ENCODE results near the gene CDC42BPA.
A peak's percentile ranks its signal among the peaks of the same experiment; 100 is the strongest.
"Not testable (repeated sequence)": the region's sequence is repeated elsewhere in the genome, so short reads cannot be mapped to it uniquely, and the experiment has no call there.

The CDC42BPA gene

GRCh38 chr1:227362039-227362438 is 43.7 kb upstream of the CDC42BPA start:
- peak; percentile 37 to 50 for DNase-seq (ENCODE audit: low read depth in 2 of 2)
- no peak overlapping the region for H3K4me3 ChIP-seq (replicated peaks in 1 of 2; ENCODE audit: low read depth in 2 of 2, low read length in 2 of 2)
- TF ChIP-seq CTCF (IDR thresholded peaks at IDR 0.05; ENCODE audit: low read depth, low read length): no peak

GRCh38 chr1:227357927-227358302 is 39.6 kb upstream of the CDC42BPA start:
- DNase-seq (ENCODE audit: low read depth in 2 of 2): no peak
- TF ChIP-seq CTCF (IDR thresholded peaks at IDR 0.05; ENCODE audit: low read depth, low read length): no peak
- H3K4me3 ChIP-seq (replicated peaks in 1 of 2; ENCODE audit: low read depth in 2 of 2, low read length in 2 of 2): no peak overlapping the region

GRCh38 chr1:227357171-227357926 is 39.1 kb upstream of the CDC42BPA start:
- peak; percentile 91 to 94 for DNase-seq (ENCODE audit: low read depth in 2 of 2)
- no peak for TF ChIP-seq CTCF (IDR thresholded peaks at IDR 0.05; ENCODE audit: low read depth, low read length)
- H3K4me3 ChIP-seq (replicated peaks in 1 of 2; ENCODE audit: low read depth in 2 of 2, low read length in 2 of 2): no peak overlapping the region

GRCh38 chr1:227356620-227357146 is 38.4 kb upstream of the CDC42BPA start:
- TF ChIP-seq CTCF (IDR thresholded peaks at IDR 0.05; ENCODE audit: low read depth, low read length): no peak
- H3K4me3 ChIP-seq (replicated peaks in 1 of 2; ENCODE audit: low read depth in 2 of 2, low read length in 2 of 2): no peak overlapping the region
- DNase-seq (ENCODE audit: low read depth in 2 of 2): peak in 1 of 2 donors; percentile 27

- no peak overlapping the region for H3K4me3 ChIP-seq (replicated peaks in 1 of 2; ENCODE audit: low read depth in 2 of 2, low read length in 2 of 2)
- no peak for TF ChIP-seq CTCF (IDR thresholded peaks at IDR 0.05; ENCODE audit: low read depth, low read length)
- no peak for DNase-seq (ENCODE audit: low read depth in 2 of 2)
These were observed 37.4 kb upstream of the CDC42BPA start for GRCh38 chr1:227355542-227356245.

GRCh38 chr1:227353186-227353585 is 34.9 kb upstream of the CDC42BPA start:
- no peak for TF ChIP-seq CTCF (IDR thresholded peaks at IDR 0.05; ENCODE audit: low read depth, low read length)
- no peak for DNase-seq (ENCODE audit: low read depth in 2 of 2)
- H3K4me3 ChIP-seq (replicated peaks in 1 of 2; ENCODE audit: low read depth in 2 of 2, low read length in 2 of 2): no peak overlapping the region

GRCh38 chr1:227352164-227352563 is 33.9 kb upstream of the CDC42BPA start:
- DNase-seq (ENCODE audit: low read depth in 2 of 2); H3K4me3 ChIP-seq (replicated peaks in 1 of 2; ENCODE audit: low read depth in 2 of 2, low read length in 2 of 2): not testable (repeated sequence)

All from cardiac fibroblast (primary cell).